ENCODE measurements around the gene BICD1.

The BICD1 gene

DNA sequence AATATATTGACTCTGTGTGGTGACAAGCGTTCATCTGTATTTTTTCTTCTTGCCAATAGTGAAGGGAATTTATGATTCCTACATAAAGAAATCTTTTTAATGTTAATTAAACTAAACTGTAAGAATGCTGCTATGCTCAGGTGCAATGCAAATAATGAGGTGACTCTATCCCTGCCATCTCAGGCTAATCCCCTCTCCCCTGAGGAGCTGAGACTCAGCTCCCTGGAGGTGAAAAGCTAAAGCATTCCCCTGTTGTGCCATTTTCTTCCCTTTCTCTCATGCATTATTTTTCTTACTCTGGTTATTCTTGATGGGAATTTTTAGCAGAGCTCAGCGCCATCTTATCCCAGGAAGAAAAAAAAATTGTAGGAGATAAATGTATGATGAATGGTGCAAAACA is 178.8 kb downstream of the BICD1 start:
- no peak for DNase-seq

DNA sequence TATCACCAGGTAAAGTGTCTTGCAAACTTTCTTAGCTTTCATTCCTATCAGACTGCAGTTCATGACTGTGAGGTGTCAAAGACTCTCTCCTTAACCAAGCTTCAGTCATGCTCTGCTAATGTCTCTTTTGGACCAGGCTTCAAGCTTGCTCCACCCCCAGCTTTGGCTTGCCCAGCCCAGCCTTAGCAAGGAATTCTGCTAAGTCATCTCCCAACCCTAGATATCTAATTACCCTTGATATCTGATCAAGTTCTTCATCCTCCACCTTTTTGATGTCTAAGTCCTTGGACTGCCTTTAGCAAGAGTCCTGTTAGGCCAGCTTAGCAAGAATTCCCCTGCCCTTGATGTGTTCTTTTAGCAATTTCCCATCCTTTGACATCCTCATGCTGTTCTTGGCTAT is 183.8 kb downstream of the BICD1 start:
- no peak for DNase-seq

GRCh38 chr12:32292151-32292550 is 185.5 kb downstream of the BICD1 start:
- DNase-seq = no peak

DNA sequence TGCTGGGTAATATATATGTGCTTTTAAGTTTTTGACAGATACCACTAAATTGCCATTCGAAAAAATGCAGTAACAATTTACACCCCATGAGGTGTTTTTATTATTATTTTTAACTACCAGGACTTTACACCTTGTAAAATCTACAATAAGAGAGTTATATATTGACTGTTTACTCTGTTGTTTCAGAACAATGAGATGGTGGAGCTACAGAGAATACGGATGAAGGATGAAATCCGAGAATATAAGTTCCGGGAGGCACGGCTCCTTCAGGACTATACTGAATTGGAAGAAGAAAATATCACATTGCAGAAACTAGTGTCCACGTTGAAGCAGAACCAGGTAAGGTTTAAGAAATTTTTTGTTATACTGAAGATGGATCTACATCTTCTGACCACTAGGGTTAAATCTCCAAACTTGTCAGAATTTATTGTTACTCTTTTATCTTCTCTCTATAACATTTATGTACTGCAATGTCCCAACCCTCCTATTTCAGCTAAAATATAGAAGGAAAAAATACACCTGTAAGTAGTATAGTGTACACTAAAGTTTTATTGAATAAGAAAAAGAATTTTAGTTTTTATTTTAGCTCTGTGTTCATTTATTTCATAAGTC is 187.3 kb downstream of the BICD1 start:
- no peak for DNase-seq

GRCh38 chr12:32296567-32296966 is 189.9 kb downstream of the BICD1 start:
- DNase-seq = no peak

GRCh38 chr12:32298917-32299316 is 192.3 kb downstream of the BICD1 start:
- no peak for DNase-seq

- no peak for DNase-seq
These were observed 194.6 kb downstream of the BICD1 start for GRCh38 chr12:32301216-32301615.

- DNase-seq = peak; percentile 37 to 55
These were observed 195.8 kb downstream of the BICD1 start for GRCh38 chr12:32302218-32303173.

DNA sequence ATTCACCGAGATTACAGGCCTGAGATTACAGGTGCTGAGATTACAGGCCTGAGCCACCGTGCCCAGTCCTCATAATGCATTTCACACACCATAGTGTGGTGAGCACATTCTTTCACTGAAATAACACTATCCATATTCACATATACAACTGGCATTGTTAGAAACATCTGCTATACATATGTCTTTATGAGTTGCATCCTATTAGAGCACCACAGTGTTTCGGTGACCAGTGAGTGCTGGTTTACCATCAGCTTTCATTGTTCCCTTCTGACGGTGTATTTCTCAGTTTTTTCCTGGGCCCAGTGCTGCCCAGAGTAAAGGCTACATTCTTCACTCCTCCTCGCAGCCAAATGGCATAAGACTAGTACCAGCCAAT is 196.5 kb downstream of the BICD1 start:
- no peak for DNase-seq

DNA sequence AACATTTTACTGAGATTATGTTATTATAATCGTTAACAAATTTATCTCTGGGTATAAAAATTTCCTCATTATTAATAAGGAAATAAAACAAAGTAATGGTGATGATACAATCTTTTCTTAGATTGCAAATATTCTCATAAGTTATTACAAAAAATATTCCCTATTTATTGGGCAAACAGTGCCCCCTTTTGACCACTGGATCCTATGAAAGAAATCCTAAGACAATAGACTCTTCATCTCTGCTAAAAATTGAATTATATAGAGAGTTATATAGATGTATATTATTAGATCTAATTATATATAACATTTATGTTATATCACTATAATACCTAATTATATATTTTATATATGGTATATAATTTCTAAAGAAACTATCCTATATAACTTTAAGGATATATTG is 198.5 kb downstream of the BICD1 start:
- DNase-seq = peak; percentile 3 to 7

GRCh38 chr12:32307326-32307725 is 200.7 kb downstream of the BICD1 start:
- DNase-seq = no peak

GRCh38 chr12:32309811-32310736 is 203.4 kb downstream of the BICD1 start:
- DNase-seq = no peak

GRCh38 chr12:32312049-32312670 is 205.5 kb downstream of the BICD1 start:
- DNase-seq = peak; percentile 47 to 63

DNA sequence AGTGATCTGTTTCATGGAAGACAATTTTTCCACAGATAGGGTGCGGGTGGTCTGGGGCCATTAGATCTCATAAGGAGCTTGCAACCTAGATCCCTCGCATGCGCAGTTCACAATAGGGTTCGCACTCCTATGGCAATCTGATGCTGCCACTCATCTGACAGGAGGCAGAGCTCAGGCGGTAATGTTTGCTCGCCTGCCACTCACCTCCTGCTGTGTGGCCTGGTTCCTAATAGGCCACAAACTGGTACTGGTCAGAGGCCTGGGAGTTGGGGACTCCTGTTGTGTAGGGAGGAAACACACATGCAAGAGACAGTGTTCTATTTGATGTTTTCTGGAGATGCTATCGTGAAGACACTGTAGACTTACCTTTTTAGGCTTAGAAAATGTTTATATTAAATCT is 215.7 kb downstream of the BICD1 start:
- no peak for DNase-seq

DNA sequence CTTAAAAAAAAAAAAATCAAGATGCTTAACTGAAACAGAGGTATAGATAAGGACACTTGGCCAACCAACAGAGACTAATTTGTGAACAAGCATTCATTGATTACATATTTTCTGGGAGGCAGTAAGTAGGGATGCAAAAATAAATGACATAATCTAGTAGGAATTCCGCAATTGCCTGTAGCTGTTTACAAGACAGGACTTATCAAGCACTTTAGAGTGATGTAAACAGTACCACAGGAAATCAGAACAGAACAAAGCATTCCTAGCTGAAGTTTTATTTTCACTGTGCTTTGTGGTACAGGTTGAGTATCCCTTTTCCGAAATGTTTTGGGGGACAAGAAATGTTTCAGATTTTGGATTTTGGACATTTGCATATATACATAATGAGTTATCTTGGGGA is 224.5 kb downstream of the BICD1 start:
- no peak for DNase-seq

DNA sequence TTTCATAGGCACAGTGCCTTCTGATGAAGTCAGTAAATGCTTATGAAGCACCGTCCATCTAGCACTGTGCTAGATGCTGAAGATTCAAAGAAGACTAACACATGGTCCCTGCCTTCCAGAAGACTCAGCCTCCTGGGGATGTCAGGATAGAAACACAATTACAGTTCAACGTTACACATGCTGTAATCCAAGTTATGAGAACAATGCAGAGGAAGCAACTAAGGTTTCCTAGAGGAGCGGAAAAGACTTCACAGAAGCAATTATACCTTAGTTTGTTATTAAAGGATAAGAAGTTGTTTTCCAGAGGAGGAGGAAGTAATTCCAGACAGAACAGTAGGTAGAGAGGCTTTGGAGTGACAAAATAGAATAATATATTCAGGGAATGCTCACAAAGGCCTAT is 225.8 kb downstream of the BICD1 start:
- no peak for DNase-seq

DNA sequence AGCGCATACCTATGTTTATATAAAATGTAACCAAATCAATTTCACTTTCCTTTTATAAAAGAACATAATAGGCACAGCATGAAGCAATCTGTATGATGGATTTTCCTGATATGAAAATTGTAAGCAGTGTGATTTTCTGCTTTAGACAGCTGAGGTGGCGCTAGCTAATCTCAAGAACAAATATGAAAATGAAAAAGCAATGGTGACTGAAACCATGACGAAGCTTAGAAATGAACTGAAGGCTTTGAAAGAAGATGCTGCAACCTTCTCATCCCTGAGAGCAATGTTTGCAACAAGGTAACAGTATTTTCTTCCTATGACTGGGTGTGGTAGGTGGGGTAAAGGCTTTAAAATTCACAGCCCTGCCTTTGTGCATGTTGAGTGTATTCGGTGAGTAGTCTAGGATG is 227.7 kb downstream of the BICD1 start:
- DNase-seq = no peak

- DNase-seq = no peak
These were observed 229.6 kb downstream of the BICD1 start for GRCh38 chr12:32336261-32336660.

- DNase-seq = no peak
These were observed 236.8 kb downstream of the BICD1 start for GRCh38 chr12:32343496-32343895.

- no peak for DNase-seq
These were observed 237.4 kb downstream of the BICD1 start for GRCh38 chr12:32344047-32344446.

GRCh38 chr12:32353540-32353939 is 246.9 kb downstream of the BICD1 start:
- no peak for DNase-seq

DNA sequence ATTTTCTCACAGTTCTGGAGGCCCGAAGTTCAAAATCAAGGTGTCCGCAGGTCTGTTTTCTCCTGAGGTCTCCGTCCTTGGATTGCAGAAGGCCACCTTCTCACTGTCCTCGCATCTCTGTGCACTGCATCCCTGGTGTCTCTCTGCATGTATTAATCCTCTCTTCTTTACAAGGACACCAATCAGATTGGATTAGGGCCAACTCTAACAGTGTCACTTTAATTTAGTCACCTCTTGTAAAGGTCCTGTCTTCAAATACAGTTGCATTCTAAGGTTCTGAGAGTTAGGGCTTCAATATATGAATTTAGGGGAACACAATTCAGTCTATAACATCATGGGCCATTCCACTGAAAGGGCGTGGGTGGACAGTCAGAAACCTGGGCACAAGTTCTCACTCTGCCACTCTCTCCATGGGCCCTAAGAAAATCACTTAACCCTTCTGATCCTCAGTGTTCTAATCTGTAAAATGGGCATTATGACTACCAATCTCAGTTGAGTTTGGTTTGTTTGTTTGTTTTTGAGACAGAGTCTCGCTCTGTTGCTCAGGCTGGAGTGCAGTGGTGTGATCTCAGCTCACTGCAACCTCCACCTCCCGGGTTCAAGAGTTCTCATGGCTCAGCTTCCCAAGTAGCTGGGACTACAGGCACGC is 251.1 kb downstream of the BICD1 start:
- DNase-seq = no peak

Measured in SHP77 (cell line).